ENCODE measurements around the gene GALM. TPM values are rescaled to one million over a fixed set of nuclear protein-coding genes. Genes with fewer than 3 reads are reported as not detected.

GALM gene
- total and polyA plus RNA-seq, 2 of the 8 experiments (the other 6 are each of a cell fraction or from before 2014, with no cell fraction given), result 9.9 to 13.1 TPM

DNA sequence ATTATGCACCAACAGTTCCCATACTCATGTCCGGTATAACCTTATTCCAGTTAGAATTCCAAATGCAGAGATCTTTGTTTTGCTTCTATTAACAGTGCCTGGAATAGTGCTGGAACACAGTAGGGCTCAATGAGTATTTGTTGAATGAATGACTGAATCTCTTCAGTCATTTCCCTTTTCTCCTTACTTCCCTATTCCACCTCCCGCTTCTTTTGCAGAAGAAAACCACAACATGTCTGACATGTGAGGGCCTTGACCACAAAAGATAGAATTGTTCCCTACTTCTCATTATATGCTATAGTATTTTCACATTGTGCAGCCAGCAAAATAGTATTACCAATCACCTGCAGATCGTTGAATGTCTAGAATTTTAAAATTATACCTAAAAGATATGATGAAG, 43.7 kb upstream of the GALM start (continued):
- no peak for TF ChIP-seq CHD1 (IDR thresholded peaks at IDR 0.05; ENCODE audit: low read depth, low read length)
